ENCODE measurements around the gene UHRF1. TPM values are rescaled to one million over a fixed set of nuclear protein-coding genes. Genes with fewer than 3 reads are reported as not detected.

Gene UHRF1
- polyA plus RNA-seq, 1 experiment, result 10.3 TPM

GRCh38 chr19:4991538-4991937, 82.2 kb downstream of the UHRF1 start:
- TF ChIP-seq, protein P1, sequence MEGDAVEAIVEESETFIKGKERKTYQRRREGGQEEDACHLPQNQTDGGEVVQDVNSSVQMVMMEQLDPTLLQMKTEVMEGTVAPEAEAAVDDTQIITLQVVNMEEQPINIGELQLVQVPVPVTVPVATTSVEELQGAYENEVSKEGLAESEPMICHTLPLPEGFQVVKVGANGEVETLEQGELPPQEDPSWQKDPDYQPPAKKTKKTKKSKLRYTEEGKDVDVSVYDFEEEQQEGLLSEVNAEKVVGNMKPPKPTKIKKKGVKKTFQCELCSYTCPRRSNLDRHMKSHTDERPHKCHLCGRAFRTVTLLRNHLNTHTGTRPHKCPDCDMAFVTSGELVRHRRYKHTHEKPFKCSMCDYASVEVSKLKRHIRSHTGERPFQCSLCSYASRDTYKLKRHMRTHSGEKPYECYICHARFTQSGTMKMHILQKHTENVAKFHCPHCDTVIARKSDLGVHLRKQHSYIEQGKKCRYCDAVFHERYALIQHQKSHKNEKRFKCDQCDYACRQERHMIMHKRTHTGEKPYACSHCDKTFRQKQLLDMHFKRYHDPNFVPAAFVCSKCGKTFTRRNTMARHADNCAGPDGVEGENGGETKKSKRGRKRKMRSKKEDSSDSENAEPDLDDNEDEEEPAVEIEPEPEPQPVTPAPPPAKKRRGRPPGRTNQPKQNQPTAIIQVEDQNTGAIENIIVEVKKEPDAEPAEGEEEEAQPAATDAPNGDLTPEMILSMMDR (IDR thresholded peaks at IDR 0.05; ENCODE audit: insufficient read depth, low read depth, low read length), result no peak
- DNase-seq (ENCODE audit: low read depth), result no peak
- POLR2A ChIA-PET, result no interaction called here
- no peaks in the 10 kb centered on the region for H3K27me3 ChIP-seq (ENCODE audit: control insufficient read depth, insufficient read depth, low read length)
- peaks cover 3% of the 10 kb centered on the region for H3K36me3 ChIP-seq (ENCODE audit: control insufficient read depth, insufficient read depth, low read length)
- CTCF ChIA-PET, result interaction anchor here (1.5 kb wide), 1 partner anchor 10 kb away, joined by 3 read pairs; no protein-coding TSS in a partner anchor
- no peak overlapping the region for H3K4me3 ChIP-seq (ENCODE audit: low read depth, low read length)

- TF ChIP-seq, protein P1 (IDR thresholded peaks at IDR 0.05; ENCODE audit: insufficient read depth, low read depth, low read length), result no peak
- POLR2A ChIA-PET, result no interaction called here
- Histone ChIP-seq H3K27me3 (ENCODE audit: control insufficient read depth, insufficient read depth, low read length) (no peaks in the 10 kb centered on the region), H3K4me3 (ENCODE audit: low read depth, low read length) (no peak overlapping the region), H3K36me3 (ENCODE audit: control insufficient read depth, insufficient read depth, low read length) (peaks cover 6% of the 10 kb centered on the region)
- no peak for DNase-seq (ENCODE audit: low read depth)
- CTCF ChIA-PET, result interaction anchor here (0.8 to 3.5 kb wide), 2 partner anchors 37 to 80 kb away, joined by 3 to 11 read pairs; no protein-coding TSS in a partner anchor
Observed at GRCh38 chr19:4991996-4992698, 82.8 kb downstream of the UHRF1 start.

- Histone ChIP-seq H3K4me3 (ENCODE audit: low read depth, low read length) (no peak overlapping the region), H3K27me3 (ENCODE audit: control insufficient read depth, insufficient read depth, low read length) (no peaks in the 10 kb centered on the region), H3K36me3 (ENCODE audit: control insufficient read depth, insufficient read depth, low read length) (peaks cover 8% of the 10 kb centered on the region)
- TF ChIP-seq, protein P1 (IDR thresholded peaks at IDR 0.05; ENCODE audit: insufficient read depth, low read depth, low read length), result no peak
- ChIA-PET CTCF (interaction anchor here (3.5 kb wide), 1 partner anchor 36 kb away, joined by 11 read pairs; no protein-coding TSS in a partner anchor), POLR2A (interaction anchor here (0.7 kb wide), 1 partner anchor 33 kb away, joined by 3 read pairs; no protein-coding TSS in a partner anchor)
- DNase-seq (ENCODE audit: low read depth), result no peak
Observed at GRCh38 chr19:4993683-4994082, 84.4 kb downstream of the UHRF1 start.

DNA sequence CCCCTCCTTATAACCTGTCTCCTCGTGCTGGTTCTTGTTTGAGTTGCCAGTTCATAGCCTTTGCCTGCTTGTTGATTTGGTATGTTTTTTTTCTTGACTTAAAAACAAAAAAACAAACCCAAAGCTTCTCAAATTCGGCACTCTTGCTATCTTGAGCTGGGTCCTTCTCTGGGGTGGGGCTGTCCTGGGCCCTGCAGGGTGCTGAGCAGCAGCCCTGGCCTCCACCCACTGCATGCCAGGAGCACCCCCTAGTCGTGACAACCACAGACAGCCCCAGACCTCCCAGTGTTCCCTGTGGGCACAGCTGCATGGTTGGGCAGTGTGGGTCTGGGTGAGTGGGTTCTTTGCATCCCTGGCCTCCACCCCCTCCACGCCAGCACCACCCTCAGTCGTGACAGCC, 87.4 kb downstream of the UHRF1 start:
- peaks cover 8% of the 10 kb centered on the region for H3K36me3 ChIP-seq (ENCODE audit: control insufficient read depth, insufficient read depth, low read length)
- no peak for DNase-seq (ENCODE audit: low read depth)
- ChIA-PET CTCF (interaction anchor here (0.6 to 2.1 kb wide), 4 partner anchors 26 to 129 kb away, joined by 3 to 5 read pairs (median 4); partner anchors contain the start of gene PLIN3), POLR2A (no interaction called here)
- no peak overlapping the region for H3K4me3 ChIP-seq (ENCODE audit: low read depth, low read length)
- TF ChIP-seq, protein P1 (IDR thresholded peaks at IDR 0.05; ENCODE audit: insufficient read depth, low read depth, low read length), result no peak
- H3K27me3 ChIP-seq (ENCODE audit: control insufficient read depth, insufficient read depth, low read length), result no peaks in the 10 kb centered on the region

DNA sequence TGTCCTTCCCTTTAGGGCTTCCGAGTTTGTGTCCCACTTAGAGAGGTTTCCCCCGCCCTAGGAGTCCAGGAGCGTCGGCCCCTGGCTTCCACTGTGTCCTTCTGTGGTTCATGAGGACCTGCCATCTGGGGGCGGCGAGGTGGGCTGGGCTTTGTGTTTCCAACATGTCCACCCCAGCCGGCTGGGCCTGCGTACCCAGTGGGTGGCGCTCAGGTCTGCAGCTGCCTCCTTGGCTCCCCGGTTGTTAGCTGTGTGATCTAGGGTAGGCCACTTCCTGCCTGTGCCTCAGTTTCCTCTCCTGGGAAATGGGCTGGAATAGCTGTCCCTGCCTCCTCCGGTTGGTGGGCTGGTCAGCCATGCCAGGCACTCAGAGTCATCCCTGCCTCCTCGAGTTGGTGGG, 88.0 kb downstream of the UHRF1 start:
- no peak overlapping the region for H3K4me3 ChIP-seq (ENCODE audit: low read depth, low read length)
- H3K27me3 ChIP-seq (ENCODE audit: control insufficient read depth, insufficient read depth, low read length), result no peaks in the 10 kb centered on the region
- TF ChIP-seq, protein P1 (IDR thresholded peaks at IDR 0.05; ENCODE audit: insufficient read depth, low read depth, low read length), result no peak
- no peak for DNase-seq (ENCODE audit: low read depth)
- POLR2A ChIA-PET, result no interaction called here
- peaks cover 8% of the 10 kb centered on the region for H3K36me3 ChIP-seq (ENCODE audit: control insufficient read depth, insufficient read depth, low read length)
- CTCF ChIA-PET, result interaction anchor here (0.6 to 1.8 kb wide), 2 partner anchors 33 to 130 kb away, joined by 4 to 5 read pairs; partner anchors contain the start of gene PLIN3

All from BJ (cell line).